DND-41 (cell line): ENCODE data around the gene OR51S1.

ENCODE experiments used
- ATAC-seq: fragments of 200-7000 bp; cut with Tn5 transposase; 3 replicates; pipeline ENCODE4 v1.9.1; 2021; ENCODE audit warnings: low read depth; ENCODE audit not compliant: insufficient read depth
- DNase-seq: peaks from one replicate; pipeline ENCODE4 v3.0.0-alpha.2; 2020
- H2AFZ ChIP-seq: 2 replicates; pipeline ENCODE4 v1.6.0; 2012; ENCODE audit warnings: low read depth, low read length
- H3K27ac ChIP-seq: 2 replicates; pipeline ENCODE4 v1.5.1; 2012; ENCODE audit warnings: low read length, inconsistent platforms
- H3K27me3 ChIP-seq: fragments of 200-600 bp; sonication (generic); 2 replicates; pipeline ENCODE4 v1.6.0; 2012; ENCODE audit warnings: low read length, mild to moderate bottlenecking, inconsistent platforms; ENCODE audit not compliant: insufficient read depth, poor library complexity
- H3K36me3 ChIP-seq: 2 replicates; pipeline ENCODE4 v1.5.1; 2012; ENCODE audit warnings: low read length, inconsistent platforms; ENCODE audit not compliant: insufficient read depth
- H3K4me1 ChIP-seq: 2 replicates; pipeline ENCODE4 v1.5.1; 2012; ENCODE audit warnings: mild to moderate bottlenecking, low read length; ENCODE audit not compliant: insufficient read depth
- H3K4me2 ChIP-seq: 2 replicates; pipeline ENCODE4 v1.6.0; 2012; ENCODE audit warnings: mild to moderate bottlenecking, moderate library complexity, low read length, inconsistent platforms; ENCODE audit not compliant: insufficient read depth
- H3K4me3 ChIP-seq, 2 experiments: fragments of 200-600 bp in 1 of 2; shearing (Covaris generic) in 1 of 2; 2 replicates each; pipeline ENCODE4 v1.5.1; 2012 to 2016; ENCODE audit warnings: inconsistent platforms in 2 of 2, low read length in 2 of 2, mild to moderate bottlenecking in 2 of 2, low read depth in 1 of 2, moderate library complexity in 1 of 2
- H3K79me2 ChIP-seq: 2 replicates; pipeline ENCODE4 v1.6.0; 2012; ENCODE audit warnings: low read length, inconsistent platforms; ENCODE audit not compliant: insufficient read depth
- H3K9ac ChIP-seq: 2 replicates; pipeline ENCODE4 v1.6.0; 2012; ENCODE audit warnings: low read depth, mild to moderate bottlenecking, inconsistent platforms, low read length, moderate library complexity
- H3K9me3 ChIP-seq: 2 replicates; pipeline ENCODE4 v1.5.1; 2012; ENCODE audit warnings: low read length, moderate library complexity, mild to moderate bottlenecking, inconsistent platforms; ENCODE audit not compliant: insufficient read depth, severe bottlenecking
- H4K20me1 ChIP-seq: 2 replicates; pipeline ENCODE4 v1.6.0; 2012; ENCODE audit warnings: low read length; ENCODE audit not compliant: insufficient read depth
- CTCF ChIP-seq: IDR thresholded peaks from 2 replicates; pipeline ENCODE4 v1.5.1; 2012; ENCODE audit warnings: borderline replicate concordance, low read length, moderate library complexity, mild to moderate bottlenecking; ENCODE audit not compliant: poor library complexity, severe bottlenecking; ENCODE audit errors: extremely low read depth
- EZH2 ChIP-seq: IDR thresholded peaks from 3 replicates; pipeline ENCODE4 v1.6.1; 2012; ENCODE audit warnings: borderline replicate concordance, low read depth, mild to moderate bottlenecking, moderate library complexity, low read length, inconsistent platforms; ENCODE audit not compliant: severe bottlenecking

Gene OR51S1

GRCh38 chr11:4881860-4882500, 33.0 kb upstream of the OR51S1 start, which contains the start of gene OR51T1:
TSS of gene OR51T1 (plus strand) at chr11:4881900. CDS start at chr11:4881900, 0 bp downstream.
- Histone ChIP-seq H3K4me3 (no peak within 1 kb of the TSS), H3K4me1 (no peaks in the 10 kb centered on the region), H3K27ac (no peak within 1 kb of the TSS), H3K36me3 (no peaks in the 10 kb centered on the region), H4K20me1 (no peaks in the 10 kb centered on the region), H3K79me2 (no peaks in the 10 kb centered on the region), H3K4me2 (no peak within 1 kb of the TSS), H2AFZ (no peak within 1 kb of the TSS), H3K27me3 (peaks cover 4% of the 10 kb centered on the region), H3K9ac (no peak within 1 kb of the TSS), H3K9me3 (no peaks in the 10 kb centered on the region)
- no peak for TF ChIP-seq EZH2
- no peak for TF ChIP-seq CTCF
- ATAC-seq = no peak
- no peak for DNase-seq

GRCh38 chr11:4881188-4881587, 32.2 kb upstream of the OR51S1 start:
- H3K27ac ChIP-seq = no peak overlapping the region
- no peak overlapping the region for H3K4me3 ChIP-seq
- H3K27me3 ChIP-seq = peaks cover 4% of the 10 kb centered on the region
- no peaks in the 10 kb centered on the region for H3K79me2 ChIP-seq
- no peaks in the 10 kb centered on the region for H3K4me1 ChIP-seq
- ATAC-seq (no peak), DNase-seq (no peak)
- TF ChIP-seq CTCF (no peak), EZH2 (no peak)
- no peak overlapping the region for H3K4me2 ChIP-seq
- no peak overlapping the region for H3K9ac ChIP-seq
- no peaks in the 10 kb centered on the region for H3K36me3 ChIP-seq
- no peaks in the 10 kb centered on the region for H4K20me1 ChIP-seq
- no peak overlapping the region for H2AFZ ChIP-seq
- H3K9me3 ChIP-seq = no peaks in the 10 kb centered on the region

- no peak for DNase-seq
- Histone ChIP-seq H3K4me1 (no peaks in the 10 kb centered on the region), H3K9ac (no peak overlapping the region), H2AFZ (no peak overlapping the region), H4K20me1 (no peaks in the 10 kb centered on the region), H3K36me3 (no peaks in the 10 kb centered on the region), H3K4me3 (no peak overlapping the region), H3K27me3 (no peaks in the 10 kb centered on the region), H3K27ac (no peak overlapping the region), H3K9me3 (no peaks in the 10 kb centered on the region), H3K79me2 (no peaks in the 10 kb centered on the region), H3K4me2 (no peak overlapping the region)
- ATAC-seq = no peak
- no peak for TF ChIP-seq CTCF
- TF ChIP-seq EZH2 = no peak
These were observed 16.8 kb upstream of the OR51S1 start for GRCh38 chr11:4865855-4866254.

- DNase-seq (no peak), ATAC-seq (no peak)
- Histone ChIP-seq H3K79me2 (no peaks in the 10 kb centered on the region), H3K4me3 (no peak overlapping the region), H3K36me3 (no peaks in the 10 kb centered on the region), H3K9me3 (no peaks in the 10 kb centered on the region), H2AFZ (no peak overlapping the region), H3K27me3 (no peaks in the 10 kb centered on the region), H4K20me1 (no peaks in the 10 kb centered on the region), H3K4me1 (no peaks in the 10 kb centered on the region), H3K9ac (no peak overlapping the region), H3K4me2 (no peak overlapping the region), H3K27ac (no peak overlapping the region)
- no peak for TF ChIP-seq CTCF
- no peak for TF ChIP-seq EZH2
These were observed 14.9 kb upstream of the OR51S1 start for GRCh38 chr11:4863876-4864275.
